Right ventricle myocardium superior (tissue), 1 donor: ENCODE results near the gene HSDL2. TPM values are rescaled to one million over a fixed set of nuclear protein-coding genes. Genes with fewer than 3 reads are reported as not detected.

Experiments
- ATAC-seq: fragments of 200-7000 bp; cut with Tn5 transposase; one replicate; pipeline ENCODE4 v1.9.1; 2020; ENCODE audit warnings: mild to moderate bottlenecking; ENCODE audit not compliant: poor library complexity
- DNase-seq: peaks from one replicate; pipeline ENCODE4 v3.0.0-alpha.2; 2020
- intact Hi-C: fragments of 100-400 bp; cut with DNase I; formaldehyde crosslinking; loops from one replicate; pipeline ENCODE4 v1.11.2; 2022
- long read RNA-seq: library from polyadenylated mRNA; unstranded; transcript quantifications from one replicate; pipeline ENCODE4 v2.0.0, GENCODE V29; 2021
- total RNA-seq: library from RNA; stranded (reverse); fragmentation: NEBNext Ultra II Directional; extraction: Animal tissue kit (Norgen Biotek cat#: 25700); gene quantifications from one replicate; pipeline ENCODE4 v1.2.1, GENCODE V29; 2021
- donor health status: DM: no; HTN: yes; CAD: no; lungs with severe emphysema.

Gene HSDL2
- total RNA-seq: 292 TPM
- long read RNA-seq, transcript HSDL2-202 (11 exons, 3,350 nt): major isoform, 781 of 874 reads
- long read RNA-seq, transcript HSDL2-201 (9 exons, 2,983 nt): minor isoform, 12 of 874 reads
- long read RNA-seq, partial matches to known transcripts: 33 of 874 reads
- long read RNA-seq, other reads (novel, unspliced or antisense): 48 of 874 reads

GRCh38 chr9:112380102-112380824 lies at the start of gene HSDL2:
TSS of gene HSDL2 (plus strand) at chr9:112380108. CDS start at chr9:112380164, 56 bp downstream.
- peak; percentile 55 for ATAC-seq
- peak; percentile 72 for DNase-seq
- intact Hi-C loops: no loop called here

- DNase-seq (no peak), ATAC-seq (no peak)
- intact Hi-C loops: no loop called here
Observed at GRCh38 chr9:112331674-112331952, 48.3 kb upstream of the HSDL2 start.

DNA sequence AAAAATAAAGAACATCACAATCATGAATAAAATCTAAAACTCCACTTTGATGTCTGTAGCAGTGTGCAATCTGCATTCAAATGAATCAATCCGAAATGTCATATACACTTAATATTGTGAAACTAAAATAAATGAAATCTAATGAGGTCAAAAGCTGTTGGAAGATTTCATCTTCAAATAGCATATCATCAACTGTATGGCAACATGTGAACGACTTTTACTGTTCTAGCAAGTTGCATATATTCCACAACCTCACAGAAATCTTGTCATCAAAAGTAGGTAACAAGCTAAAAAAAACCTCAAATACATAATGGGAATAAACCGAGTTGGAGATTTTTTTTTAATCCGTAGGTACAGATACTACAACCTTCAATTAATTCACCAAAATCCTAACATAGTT lies 47.7 kb upstream of the HSDL2 start:
- intact Hi-C loops: no loop called here
- DNase-seq (no peak), ATAC-seq (no peak)

- DNase-seq (no peak), ATAC-seq (no peak)
- intact Hi-C loops: no loop called here
Observed at GRCh38 chr9:112332674-112332976, 47.3 kb upstream of the HSDL2 start.

DNA sequence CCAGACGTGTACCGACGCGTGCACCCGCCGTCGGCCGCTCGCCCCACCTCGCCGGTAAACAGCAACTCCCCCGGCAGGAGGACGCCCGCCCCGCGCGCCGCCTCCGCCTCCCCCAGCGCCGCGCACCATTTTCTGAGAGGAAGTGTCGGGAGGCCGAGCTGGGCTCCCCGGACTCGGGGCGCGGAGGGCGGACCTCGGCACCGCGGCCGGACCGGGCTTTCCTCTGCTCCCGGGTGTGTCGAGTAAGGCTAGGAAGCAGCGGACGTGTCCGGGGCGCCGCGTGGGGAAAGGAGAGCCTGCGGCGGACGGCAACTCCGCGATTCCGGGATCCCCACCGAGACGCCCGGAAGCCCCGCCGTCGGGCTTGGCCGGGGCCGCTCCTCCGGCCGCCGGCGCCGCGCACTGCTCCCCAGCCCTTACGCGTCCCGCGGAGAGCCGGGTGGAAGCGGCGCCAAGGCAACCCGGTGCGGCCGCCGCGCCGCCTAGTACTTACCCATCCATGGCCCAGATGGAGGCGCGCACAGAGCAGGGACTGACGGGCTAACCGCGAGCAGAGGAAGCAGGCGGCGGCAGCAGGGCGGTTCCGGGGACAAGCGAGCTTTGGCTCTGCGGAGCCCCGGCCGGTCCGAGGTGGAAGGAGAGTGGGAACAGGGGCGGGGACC lies 46.8 kb upstream of the HSDL2 start, which contains the start of gene PTBP3:
Gene PTBP3, minus strand, starts transcription at position 643 of the 662 bp plus-strand sequence. CDS start 35,754 bp downstream, outside the sequence.
- DNase-seq: peak; percentile 89
- ATAC-seq: peak; percentile 83
- intact Hi-C loops: no loop called here

- DNase-seq (peak; percentile 97), ATAC-seq (peak; percentile 95)
- intact Hi-C loops: no loop called here
Observed at GRCh38 chr9:112333639-112334431, 46.1 kb upstream of the HSDL2 start.

DNA sequence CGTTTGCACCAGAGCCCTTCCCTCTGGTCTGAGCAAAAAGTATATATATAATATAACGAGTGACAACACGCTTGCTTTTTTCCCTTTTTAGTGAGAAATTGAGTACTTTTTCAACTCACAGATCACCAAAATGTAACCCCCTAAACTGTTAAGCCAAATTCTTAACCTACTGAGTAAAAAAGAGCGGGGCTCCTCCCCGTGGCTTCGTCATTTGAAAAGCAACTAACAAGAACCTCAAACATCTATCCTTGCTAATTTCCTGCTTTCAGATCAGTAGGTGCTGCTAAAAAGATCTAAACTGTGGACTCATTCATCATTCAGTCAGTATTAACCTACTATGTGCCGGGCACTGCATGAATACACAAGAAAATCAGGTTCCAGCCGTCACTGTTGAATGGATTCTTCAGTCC lies 45.5 kb upstream of the HSDL2 start:
- intact Hi-C loops: no loop called here
- ATAC-seq (no peak), DNase-seq (peak; percentile 51)

GRCh38 chr9:112337547-112337946 lies 42.4 kb upstream of the HSDL2 start:
- intact Hi-C loops: no loop called here
- DNase-seq: no peak
- no peak for ATAC-seq

DNA sequence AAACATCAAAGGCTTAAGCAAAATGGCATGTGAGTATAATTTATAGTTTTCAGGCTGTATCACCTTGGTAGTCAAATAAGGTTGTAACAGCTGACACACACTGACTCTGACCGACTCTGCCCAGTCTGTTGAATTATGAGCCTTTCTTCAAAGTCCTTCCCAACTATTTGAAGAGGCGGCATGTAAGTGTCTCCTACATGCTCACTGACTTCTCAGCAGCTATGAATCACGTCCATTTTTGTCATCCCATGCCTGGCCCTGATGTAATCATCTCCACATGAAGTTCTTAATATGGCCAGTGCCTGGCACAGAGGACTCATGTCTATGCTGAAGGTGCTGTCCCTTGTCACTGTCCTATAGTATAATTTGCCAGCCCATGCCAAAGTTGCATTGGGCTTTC lies 41.3 kb upstream of the HSDL2 start:
- intact Hi-C loops: no loop called here
- ATAC-seq (no peak), DNase-seq (no peak)

DNA sequence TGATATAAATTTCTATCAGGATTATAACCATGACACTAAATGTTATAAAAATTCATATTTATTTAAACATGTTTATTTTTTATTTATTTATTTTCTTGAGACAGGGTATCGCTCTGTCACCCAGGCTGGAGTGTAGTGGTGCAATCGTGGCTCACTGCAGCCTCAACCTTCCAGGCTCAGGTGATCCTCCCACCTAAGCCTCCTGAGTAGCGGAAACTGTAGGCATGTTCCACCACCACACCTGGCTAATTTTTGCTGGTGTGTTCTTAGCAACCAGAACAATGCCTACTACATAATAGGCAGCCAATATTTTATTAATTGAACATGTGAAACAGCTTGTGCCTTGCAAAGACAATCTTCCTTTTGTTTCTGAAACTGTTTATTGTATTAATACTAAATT lies 40.0 kb upstream of the HSDL2 start:
- DNase-seq: no peak
- intact Hi-C loops: no loop called here
- ATAC-seq: no peak

DNA sequence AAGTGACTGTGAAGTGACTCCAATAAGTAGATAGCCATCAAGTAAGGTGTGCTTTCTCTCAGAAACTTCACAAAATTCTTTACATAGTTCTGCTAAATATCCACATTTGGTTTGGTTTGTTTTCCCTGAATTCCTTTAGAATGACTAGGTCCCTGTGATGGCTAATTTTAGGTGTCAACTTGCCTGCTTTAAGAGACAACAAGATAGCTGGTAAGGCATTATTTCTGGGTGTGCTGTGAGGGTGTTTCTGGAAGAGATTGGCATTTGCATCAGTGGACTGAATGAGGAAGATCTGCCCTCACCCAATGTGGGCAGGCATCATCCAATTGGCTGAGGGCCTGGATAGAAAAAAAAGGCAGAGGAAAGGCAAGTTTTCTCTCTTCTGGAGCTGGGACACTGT lies 38.2 kb upstream of the HSDL2 start:
- no peak for DNase-seq
- ATAC-seq: no peak
- intact Hi-C loops: no loop called here

- ATAC-seq (peak; percentile 97), DNase-seq (peak; percentile 94)
- intact Hi-C loops: loop anchor here (5.0 kb wide), 1 partner anchor 251 kb away; no protein-coding TSS in a partner anchor
Observed at GRCh38 chr9:112348257-112349007, 31.5 kb upstream of the HSDL2 start.

DNA sequence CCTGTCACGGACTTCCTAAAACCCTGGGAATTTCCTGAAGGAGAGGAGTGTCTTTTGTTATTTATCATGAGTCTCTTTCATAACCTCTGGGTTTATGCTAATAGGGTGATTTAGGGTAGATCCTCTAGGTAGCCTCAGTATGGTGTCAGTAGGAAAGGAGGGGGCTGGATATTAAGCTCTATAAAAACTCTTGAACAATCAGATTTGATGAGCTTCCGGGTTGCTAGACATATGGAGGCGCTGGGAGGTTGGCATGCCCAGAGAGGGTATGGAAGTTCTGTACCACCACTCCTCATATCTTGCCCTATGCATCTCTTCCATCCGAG lies 30.9 kb upstream of the HSDL2 start:
- intact Hi-C loops: loop anchor here (5.0 kb wide), 1 partner anchor 252 kb away; no protein-coding TSS in a partner anchor
- no peak for DNase-seq
- peak; percentile 29 for ATAC-seq

- ATAC-seq (no peak), DNase-seq (no peak)
- intact Hi-C loops: no loop called here
Observed at GRCh38 chr9:112351184-112351583, 28.7 kb upstream of the HSDL2 start.

GRCh38 chr9:112352209-112352608 lies 27.7 kb upstream of the HSDL2 start:
- ATAC-seq: no peak
- no peak for DNase-seq
- intact Hi-C loops: no loop called here

- DNase-seq (no peak), ATAC-seq (no peak)
- intact Hi-C loops: no loop called here
Observed at GRCh38 chr9:112354081-112354743, 25.7 kb upstream of the HSDL2 start.

GRCh38 chr9:112355427-112355897 lies 24.4 kb upstream of the HSDL2 start:
- intact Hi-C loops: no loop called here
- ATAC-seq: peak; percentile 38
- DNase-seq: peak; percentile 42
